Natural killer cell (primary cell): ENCODE results near the gene GRB2. TPM values are rescaled to one million over a fixed set of nuclear protein-coding genes. Genes with fewer than 3 reads are reported as not detected.
"Not testable (repeated sequence)": the region's sequence is repeated elsewhere in the genome, so short reads cannot be mapped to it uniquely, and the experiment has no call there.

ENCODE experiments used
- ATAC-seq, 3 donors: fragments of 150-1000 bp in 2 of 3; fragments of 200-7000 bp in 1 of 3; cut with Tn5 transposase; 1 replicate in 1 of 3; 2 replicates in 2 of 3; pipeline ENCODE4 v1.10.0; 2021; ENCODE audit warnings: mild to moderate bottlenecking in 2 of 3, moderate library complexity in 2 of 3
- DNase-seq, 2 donors: peaks; one replicate each; pipeline versions ENCODE4 v3.0.0 to v3.0.0-alpha.2; 2013 to 2021; ENCODE audit warnings: mixed read lengths in 1 of 2
- H3K27ac ChIP-seq: one replicate; pipeline ENCODE4 v1.5.1; 2013; ENCODE audit warnings: mild to moderate bottlenecking, low read length
- H3K27me3 ChIP-seq: one replicate; pipeline ENCODE4 v1.6.1; 2013; ENCODE audit warnings: low read length; ENCODE audit not compliant: control insufficient read depth, insufficient read depth
- H3K36me3 ChIP-seq: one replicate; pipeline ENCODE4 v1.6.1; 2013; ENCODE audit warnings: low read length; ENCODE audit not compliant: control insufficient read depth, insufficient read depth
- H3K4me1 ChIP-seq: one replicate; pipeline ENCODE4 v1.6.1; 2013; ENCODE audit warnings: low read length; ENCODE audit not compliant: control insufficient read depth, insufficient read depth
- H3K4me3 ChIP-seq: one replicate; pipeline ENCODE4 v1.5.1; 2013; ENCODE audit warnings: low read length
- H3K9me3 ChIP-seq: one replicate; pipeline ENCODE4 v1.6.1; 2013; ENCODE audit warnings: low read length; ENCODE audit not compliant: control insufficient read depth, insufficient read depth
- H3K27ac Mint-ChIP-seq, 2 donors: one replicate each; pipeline ENCODE4 v1.8.0; 2022; ENCODE audit warnings: mild to moderate bottlenecking in 2 of 2, mixed read lengths in 2 of 2, moderate library complexity in 1 of 2
- H3K27me3 Mint-ChIP-seq, 2 donors: one replicate each; pipeline ENCODE4 v1.8.0; 2022; ENCODE audit warnings: low read depth in 2 of 2, mixed read lengths in 2 of 2
- H3K36me3 Mint-ChIP-seq: one replicate; pipeline ENCODE4 v1.8.0; 2022; ENCODE audit warnings: mixed read lengths
- H3K4me1 Mint-ChIP-seq, 2 donors: one replicate each; pipeline ENCODE4 v1.8.0; 2022; ENCODE audit warnings: mixed read lengths in 2 of 2
- H3K4me3 Mint-ChIP-seq: one replicate; pipeline ENCODE4 v1.8.0; 2022; ENCODE audit warnings: mild to moderate bottlenecking, moderate library complexity, mixed read lengths
- H3K9me3 Mint-ChIP-seq, 2 donors: one replicate each; pipeline ENCODE4 v1.8.0; 2022; ENCODE audit warnings: mixed read lengths in 2 of 2
- WGBS: methylation state at CpG from one replicate; pipeline ENCODE4 v1.1.7; 2013; ENCODE audit warnings: missing lambda C conversion rate; ENCODE audit not compliant: insufficient coverage; 5-methylcytosine and 5-hydroxymethylcytosine counted together
- intact Hi-C: fragments of 100-400 bp; cut with micrococcal nuclease; formaldehyde crosslinking; loops from one replicate; pipeline ENCODE4 v1.14.2; 2022
- total RNA-seq, 4 donors: library from RNA; stranded (reverse); fragments of 120-200 nt in 1 of 4; gene quantifications; one replicate each; pipeline versions ENCODE4 v1.2.3 to v1.2.4, GENCODE V29; 2013 to 2022
- TF ChIP-seq, protein P1 (sequence below): fragments of 200-600 bp; IDR thresholded peaks from one replicate; pipeline ENCODE4 v1.8.0; 2022; ENCODE audit warnings: antibody characterized with exemption

The GRB2 gene
- total RNA-seq, 3 donors from 2014 or later (not counting 1 experiment from before 2014, with no cell fraction given): 115 to 142 (median 116) TPM

DNA sequence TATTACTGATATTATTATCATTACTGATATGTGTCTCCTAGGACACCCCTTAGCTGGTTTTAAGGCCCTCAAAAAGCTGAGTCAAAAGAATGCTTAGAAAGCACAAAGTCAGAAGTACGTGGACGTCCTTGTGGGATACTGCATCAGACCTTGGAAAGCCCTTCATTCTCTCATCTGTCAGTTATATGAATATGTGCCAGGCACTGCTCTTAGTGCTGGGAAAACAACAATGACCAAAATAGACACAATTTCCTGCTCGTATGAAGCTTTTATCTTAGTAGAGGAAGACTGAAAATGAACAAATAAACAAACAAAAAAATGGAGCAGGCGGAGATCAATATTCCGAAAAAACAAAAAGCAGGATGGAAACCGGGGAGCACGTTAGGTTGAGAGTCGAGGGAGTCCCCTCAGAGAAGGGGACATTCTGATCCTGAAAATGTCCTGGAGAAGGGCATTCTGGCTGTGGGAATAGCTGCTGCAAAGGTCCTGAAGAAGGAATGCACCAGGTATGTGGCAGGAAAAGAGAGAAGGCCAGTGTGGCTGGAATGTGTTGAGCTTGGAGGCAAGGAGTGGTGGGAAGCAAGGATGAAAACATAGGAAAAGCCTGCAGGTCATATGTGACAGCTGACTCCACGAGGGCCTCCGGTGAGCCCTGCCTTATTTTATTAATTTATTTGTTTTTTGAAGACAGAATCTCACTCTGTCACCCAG, 35.4 kb upstream of the GRB2 start:
- no peaks in the 10 kb centered on the region for H3K9me3 Mint-ChIP-seq
- 87% methylated on average over 8 of the region's 10 CpGs for WGBS
- H3K27me3 Mint-ChIP-seq: no peaks in the 10 kb centered on the region
- H3K4me3 Mint-ChIP-seq: no peak overlapping the region
- DNase-seq (no peak), ATAC-seq (no peak)
- H3K4me1 ChIP-seq: peaks cover 6% of the 10 kb centered on the region
- H3K4me1 Mint-ChIP-seq: peaks cover 4% of the 10 kb centered on the region in 2 donors
- TF ChIP-seq, protein P1, sequence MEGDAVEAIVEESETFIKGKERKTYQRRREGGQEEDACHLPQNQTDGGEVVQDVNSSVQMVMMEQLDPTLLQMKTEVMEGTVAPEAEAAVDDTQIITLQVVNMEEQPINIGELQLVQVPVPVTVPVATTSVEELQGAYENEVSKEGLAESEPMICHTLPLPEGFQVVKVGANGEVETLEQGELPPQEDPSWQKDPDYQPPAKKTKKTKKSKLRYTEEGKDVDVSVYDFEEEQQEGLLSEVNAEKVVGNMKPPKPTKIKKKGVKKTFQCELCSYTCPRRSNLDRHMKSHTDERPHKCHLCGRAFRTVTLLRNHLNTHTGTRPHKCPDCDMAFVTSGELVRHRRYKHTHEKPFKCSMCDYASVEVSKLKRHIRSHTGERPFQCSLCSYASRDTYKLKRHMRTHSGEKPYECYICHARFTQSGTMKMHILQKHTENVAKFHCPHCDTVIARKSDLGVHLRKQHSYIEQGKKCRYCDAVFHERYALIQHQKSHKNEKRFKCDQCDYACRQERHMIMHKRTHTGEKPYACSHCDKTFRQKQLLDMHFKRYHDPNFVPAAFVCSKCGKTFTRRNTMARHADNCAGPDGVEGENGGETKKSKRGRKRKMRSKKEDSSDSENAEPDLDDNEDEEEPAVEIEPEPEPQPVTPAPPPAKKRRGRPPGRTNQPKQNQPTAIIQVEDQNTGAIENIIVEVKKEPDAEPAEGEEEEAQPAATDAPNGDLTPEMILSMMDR: no peak
- H3K36me3 Mint-ChIP-seq: no peaks in the 10 kb centered on the region
- no peaks in the 10 kb centered on the region for H3K9me3 ChIP-seq
- H3K27ac Mint-ChIP-seq: no peak overlapping the region
- H3K27me3 ChIP-seq: no peaks in the 10 kb centered on the region
- no peaks in the 10 kb centered on the region for H3K36me3 ChIP-seq
- intact Hi-C loops: no loop called here
- H3K27ac ChIP-seq: no peak overlapping the region
- no peak overlapping the region for H3K4me3 ChIP-seq

DNA sequence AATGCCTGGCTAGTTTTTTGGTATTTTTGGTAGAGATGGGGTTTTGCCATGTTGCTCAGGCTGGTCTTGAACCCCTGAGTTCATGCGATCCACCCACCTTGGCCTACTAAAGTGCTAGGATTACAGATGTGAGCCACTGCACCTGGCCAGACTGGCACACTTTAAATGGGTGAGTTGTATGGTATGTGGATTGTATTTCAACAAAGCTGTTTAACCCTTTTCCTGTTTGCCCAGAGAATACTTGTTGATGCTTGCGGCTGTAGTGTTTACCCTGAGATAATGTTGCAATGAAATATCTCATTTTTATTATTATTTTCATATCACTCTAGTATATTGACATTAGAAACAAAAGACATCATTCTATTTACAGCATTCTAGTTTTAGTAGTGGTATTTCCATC, 33.8 kb upstream of the GRB2 start:
- WGBS: 95% methylated on average over 1 of the region's 2 CpGs
- no peaks in the 10 kb centered on the region for H3K27me3 Mint-ChIP-seq
- TF ChIP-seq, protein P1: no peak
- intact Hi-C loops: no loop called here
- Histone ChIP-seq H3K4me3 (no peak overlapping the region), H3K4me1 (peaks cover 21% of the 10 kb centered on the region), H3K27ac (no peak overlapping the region), H3K27me3 (no peaks in the 10 kb centered on the region), H3K36me3 (no peaks in the 10 kb centered on the region), H3K9me3 (no peaks in the 10 kb centered on the region)
- no peaks in the 10 kb centered on the region for H3K36me3 Mint-ChIP-seq
- H3K4me1 Mint-ChIP-seq: peaks cover 12% of the 10 kb centered on the region in 2 donors
- no peak for ATAC-seq
- H3K27ac Mint-ChIP-seq: no peak overlapping the region
- no peak overlapping the region for H3K4me3 Mint-ChIP-seq
- DNase-seq: no peak
- H3K9me3 Mint-ChIP-seq: no peaks in the 10 kb centered on the region

DNA sequence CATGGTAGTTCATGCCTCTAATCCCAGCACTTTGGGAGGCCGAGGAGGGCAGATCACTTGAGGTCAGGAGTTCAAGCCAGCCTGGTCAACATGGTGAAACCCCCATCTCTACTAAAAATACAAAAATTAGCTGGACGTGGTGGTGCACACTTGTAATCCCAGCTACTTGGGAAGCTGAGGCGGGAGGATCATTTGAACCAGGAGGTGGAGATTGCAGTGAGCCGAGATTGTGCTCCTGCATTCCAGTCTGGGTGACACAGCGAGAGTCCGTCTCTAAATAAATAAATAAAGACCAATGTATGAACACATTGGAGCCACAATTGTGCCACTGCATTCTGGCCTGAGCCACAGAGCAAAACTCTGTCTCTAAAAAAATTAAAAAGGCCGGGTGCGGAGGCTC, 31.9 kb upstream of the GRB2 start:
- peaks cover 12% of the 10 kb centered on the region in 2 donors for H3K4me1 Mint-ChIP-seq
- ATAC-seq, H3K27me3 ChIP-seq, H3K36me3 Mint-ChIP-seq, H3K9me3 Mint-ChIP-seq, H3K27ac Mint-ChIP-seq, H3K9me3 ChIP-seq, H3K27ac ChIP-seq, H3K36me3 ChIP-seq, H3K4me3 ChIP-seq, H3K27me3 Mint-ChIP-seq, intact Hi-C loops, DNase-seq, H3K4me3 Mint-ChIP-seq: not testable (repeated sequence)
- WGBS: 97% methylated on average over 8 of the region's 8 CpGs
- peaks cover 21% of the 10 kb centered on the region for H3K4me1 ChIP-seq

DNA sequence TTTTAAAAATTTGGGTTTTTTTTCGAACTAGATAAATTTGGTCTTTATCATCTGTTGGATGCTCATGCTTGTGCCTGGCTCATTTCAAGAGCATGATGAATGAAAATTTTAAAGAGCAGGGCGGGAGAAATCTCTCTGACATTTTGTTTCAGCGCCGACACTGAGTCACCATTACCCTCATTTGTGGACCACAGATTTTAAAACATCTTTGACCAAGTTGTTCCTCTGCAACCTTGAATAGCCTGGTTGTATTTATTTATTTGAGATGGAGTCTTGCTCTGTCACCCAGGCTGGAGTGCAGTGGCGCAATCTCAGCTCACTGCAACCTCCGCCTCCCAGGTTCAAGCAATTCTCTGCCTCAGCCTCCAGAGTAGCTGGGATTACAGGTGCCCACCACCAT, 29.0 kb upstream of the GRB2 start:
- H3K27ac ChIP-seq, intact Hi-C loops, ATAC-seq, H3K9me3 ChIP-seq, H3K27ac Mint-ChIP-seq, H3K9me3 Mint-ChIP-seq, H3K27me3 ChIP-seq, H3K36me3 Mint-ChIP-seq, DNase-seq, H3K4me3 Mint-ChIP-seq, H3K27me3 Mint-ChIP-seq, H3K36me3 ChIP-seq, H3K4me3 ChIP-seq: not testable (repeated sequence)
- H3K4me1 ChIP-seq: peaks cover 21% of the 10 kb centered on the region
- H3K4me1 Mint-ChIP-seq: peaks cover 12% of the 10 kb centered on the region in 2 donors
- WGBS: 93% methylated on average over 6 of the region's 6 CpGs
